ENCODE data around the gene ZNF83. TPM values are rescaled to one million over a fixed set of nuclear protein-coding genes. Genes with fewer than 3 reads are reported as not detected.

ZNF83 gene
- total RNA-seq, 4 donors from 2014 or later = 10.3 to 45.8 (median 15.8) TPM

DNA sequence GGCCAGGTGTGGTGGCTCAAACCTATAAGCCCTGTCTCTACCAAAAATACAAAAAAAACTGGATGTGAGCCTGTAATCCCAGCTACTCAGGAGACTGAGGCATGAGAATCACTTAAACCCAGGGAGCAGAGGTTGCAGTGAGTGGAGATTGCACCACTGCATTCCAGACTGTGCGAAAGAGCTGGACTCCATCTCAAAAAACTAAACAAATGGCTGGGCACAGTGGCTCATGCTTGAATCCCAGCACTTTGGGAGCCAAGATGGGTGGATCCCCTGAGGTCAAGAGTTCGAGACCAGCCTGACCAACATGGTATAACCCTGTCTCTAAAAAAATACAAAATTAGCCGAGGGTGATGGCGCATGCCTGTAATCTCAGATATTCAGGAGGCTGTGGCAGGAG is 34.9 kb upstream of the ZNF83 start:
- H3K4me1 ChIP-seq = no peaks in the 10 kb centered on the region
- no peak for DNase-seq
- intact Hi-C loops (cut with DNase I) = no loop called here
- WGBS, 2 donors = 82 to 94% methylated on average over 4 of the region's 4 CpGs
- H3K27ac ChIP-seq = no peak overlapping the region
- no peak overlapping the region for H3K4me3 ChIP-seq
- TF ChIP-seq POLR2A (IDR thresholded peaks at IDR 0.05) = no peak
- TF ChIP-seq, protein P1, sequence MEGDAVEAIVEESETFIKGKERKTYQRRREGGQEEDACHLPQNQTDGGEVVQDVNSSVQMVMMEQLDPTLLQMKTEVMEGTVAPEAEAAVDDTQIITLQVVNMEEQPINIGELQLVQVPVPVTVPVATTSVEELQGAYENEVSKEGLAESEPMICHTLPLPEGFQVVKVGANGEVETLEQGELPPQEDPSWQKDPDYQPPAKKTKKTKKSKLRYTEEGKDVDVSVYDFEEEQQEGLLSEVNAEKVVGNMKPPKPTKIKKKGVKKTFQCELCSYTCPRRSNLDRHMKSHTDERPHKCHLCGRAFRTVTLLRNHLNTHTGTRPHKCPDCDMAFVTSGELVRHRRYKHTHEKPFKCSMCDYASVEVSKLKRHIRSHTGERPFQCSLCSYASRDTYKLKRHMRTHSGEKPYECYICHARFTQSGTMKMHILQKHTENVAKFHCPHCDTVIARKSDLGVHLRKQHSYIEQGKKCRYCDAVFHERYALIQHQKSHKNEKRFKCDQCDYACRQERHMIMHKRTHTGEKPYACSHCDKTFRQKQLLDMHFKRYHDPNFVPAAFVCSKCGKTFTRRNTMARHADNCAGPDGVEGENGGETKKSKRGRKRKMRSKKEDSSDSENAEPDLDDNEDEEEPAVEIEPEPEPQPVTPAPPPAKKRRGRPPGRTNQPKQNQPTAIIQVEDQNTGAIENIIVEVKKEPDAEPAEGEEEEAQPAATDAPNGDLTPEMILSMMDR (IDR thresholded peaks at IDR 0.05) = no peak
- H3K9me3 ChIP-seq = peaks cover 0 to 8% (median 0%) of the 10 kb centered on the region in 3 donors
- peaks cover 0 to 21% (median 0%) of the 10 kb centered on the region in 3 donors for H3K36me3 ChIP-seq
- H3K27me3 ChIP-seq = no peaks in the 10 kb centered on the region

DNA sequence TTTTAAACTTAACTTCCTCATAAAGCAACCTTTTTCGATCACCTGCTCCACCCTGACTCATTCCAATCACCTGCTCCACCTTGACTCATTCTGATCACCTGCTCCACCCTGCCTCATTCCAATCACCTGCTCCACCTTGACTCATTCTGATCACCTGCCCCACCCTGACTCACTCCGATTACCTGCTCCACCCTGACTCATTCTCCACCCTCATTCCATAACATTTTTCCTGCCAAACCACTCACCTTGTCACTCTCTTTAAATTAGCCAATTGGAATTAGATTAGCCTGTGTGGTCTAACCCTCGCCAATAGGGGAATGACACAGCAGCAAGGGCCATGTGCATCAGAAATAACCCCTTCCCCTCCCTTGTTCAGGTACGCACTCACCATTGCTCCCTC is 31.9 kb upstream of the ZNF83 start:
- H3K27ac ChIP-seq = peak overlapping the region in 2 of 4 donors; percentile 41 to 55
- 65 to 76% methylated on average over 4 of the region's 4 CpGs for WGBS, 2 donors
- H3K36me3 ChIP-seq = peaks cover 0 to 28% (median 0%) of the 10 kb centered on the region in 3 donors
- no peaks in the 10 kb centered on the region for H3K27me3 ChIP-seq
- H3K4me1 ChIP-seq = peaks cover 0 to 3% (median 0%) of the 10 kb centered on the region in 3 donors
- TF ChIP-seq, protein P1 (IDR thresholded peaks at IDR 0.05) = peak in 1 of 6 experiments; percentile 19
- TF ChIP-seq POLR2A (IDR thresholded peaks at IDR 0.05) = no peak
- no peak overlapping the region for H3K4me3 ChIP-seq
- no peak for DNase-seq
- intact Hi-C loops (cut with DNase I) = no loop called here
- peaks cover 0 to 8% (median 0%) of the 10 kb centered on the region in 3 donors for H3K9me3 ChIP-seq

DNA sequence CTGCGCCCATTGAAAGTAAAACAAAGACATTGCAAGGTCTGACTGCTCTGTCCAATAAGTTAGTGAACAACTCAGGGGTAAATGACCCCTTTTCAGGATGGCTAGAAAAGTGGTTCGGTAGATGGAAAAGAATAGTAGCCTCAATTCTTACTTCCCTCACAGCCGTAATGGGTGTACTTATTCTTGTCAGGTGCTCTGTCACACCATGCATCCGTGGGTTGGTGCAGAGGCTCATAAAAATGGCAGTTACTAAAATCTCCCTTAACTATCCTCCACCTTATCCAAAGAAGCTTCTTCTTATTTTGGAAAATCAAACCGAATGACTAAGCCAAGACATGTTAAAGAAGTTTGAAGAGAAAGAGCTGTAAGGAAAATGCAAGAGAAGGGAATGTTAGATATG is 31.4 kb upstream of the ZNF83 start:
- Histone ChIP-seq H3K9me3 (peaks cover 0 to 8% (median 0%) of the 10 kb centered on the region in 3 donors), H3K27me3 (no peaks in the 10 kb centered on the region), H3K36me3 (peaks cover 0 to 33% (median 0%) of the 10 kb centered on the region in 3 donors), H3K27ac (peak overlapping the region in 2 of 4 donors; percentile 48 to 55), H3K4me3 (no peak overlapping the region), H3K4me1 (peaks cover 0 to 7% (median 0%) of the 10 kb centered on the region in 3 donors)
- DNase-seq = no peak
- intact Hi-C loops (cut with DNase I) = no loop called here
- 83 to 84% methylated on average over 5 of the region's 5 CpGs for WGBS, 2 donors
- TF ChIP-seq, protein P1 (IDR thresholded peaks at IDR 0.05) = no peak
- TF ChIP-seq POLR2A (IDR thresholded peaks at IDR 0.05) = no peak

DNA sequence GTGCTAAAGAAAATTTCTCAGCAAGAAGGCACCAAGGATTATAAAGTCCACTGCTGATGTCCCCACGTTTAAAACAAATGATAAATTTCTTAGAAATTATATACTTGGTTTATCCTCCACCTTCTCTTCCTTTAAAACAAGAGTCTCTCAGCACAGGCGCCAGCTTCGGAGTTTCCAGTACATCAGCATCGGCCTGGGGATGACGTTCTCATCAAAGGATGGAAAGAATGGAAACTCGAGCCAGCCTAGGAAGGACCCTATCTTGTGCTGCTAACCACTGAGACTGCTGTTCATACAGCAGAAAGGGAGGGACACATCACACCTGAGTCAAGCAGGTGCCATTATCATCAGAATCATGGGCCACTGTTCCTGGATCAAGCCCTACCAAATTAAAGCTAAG is 29.8 kb upstream of the ZNF83 start:
- no peak for DNase-seq
- Histone ChIP-seq H3K9me3 (peaks cover 0 to 18% (median 0%) of the 10 kb centered on the region in 3 donors), H3K27ac (no peak overlapping the region), H3K4me1 (peaks cover 0 to 10% (median 0%) of the 10 kb centered on the region in 3 donors), H3K4me3 (no peak overlapping the region), H3K36me3 (peaks cover 0 to 42% (median 0%) of the 10 kb centered on the region in 3 donors), H3K27me3 (no peaks in the 10 kb centered on the region)
- 78 to 79% methylated on average over 6 of the region's 6 CpGs for WGBS, 2 donors
- intact Hi-C loops (cut with DNase I) = no loop called here
- no peak for TF ChIP-seq POLR2A (IDR thresholded peaks at IDR 0.05)
- TF ChIP-seq, protein P1 (IDR thresholded peaks at IDR 0.05) = no peak

DNA sequence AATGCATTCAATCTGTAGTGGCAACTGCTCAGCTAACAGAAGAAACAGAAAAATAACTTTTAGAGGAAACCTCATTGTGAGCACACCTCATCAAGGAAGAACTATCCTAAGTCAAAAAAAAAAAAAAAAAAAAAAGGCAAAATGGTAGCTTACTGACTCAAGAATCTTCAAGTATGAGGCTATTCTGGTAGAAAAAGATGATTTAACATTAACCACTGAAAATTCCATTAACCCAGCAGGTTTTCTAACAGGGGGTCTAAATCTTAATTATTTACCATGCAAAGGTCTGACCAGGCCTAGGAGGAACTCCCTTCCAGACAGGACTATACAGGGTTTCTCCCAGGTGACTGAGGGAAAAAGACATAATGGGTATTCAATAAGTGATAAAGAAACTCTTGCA is 28.4 kb upstream of the ZNF83 start:
- no peak overlapping the region for H3K4me3 ChIP-seq
- peaks cover 0 to 10% (median 0%) of the 10 kb centered on the region in 3 donors for H3K4me1 ChIP-seq
- no peaks in the 10 kb centered on the region for H3K27me3 ChIP-seq
- H3K27ac ChIP-seq = no peak overlapping the region
- TF ChIP-seq, protein P1 (IDR thresholded peaks at IDR 0.05) = no peak
- TF ChIP-seq POLR2A (IDR thresholded peaks at IDR 0.05) = no peak
- peaks cover 0 to 56% (median 0%) of the 10 kb centered on the region in 3 donors for H3K36me3 ChIP-seq
- intact Hi-C loops (cut with DNase I) = no loop called here
- DNase-seq = no peak
- peaks cover 0 to 18% (median 0%) of the 10 kb centered on the region in 3 donors for H3K9me3 ChIP-seq

Measured in esophagus squamous epithelium (tissue), 5 donors.